GM21367 (cell line): Measurements from ENCODE around the gene GPR132.
"Not testable (repeated sequence)": the region's sequence is repeated elsewhere in the genome, so short reads cannot be mapped to it uniquely, and the experiment has no call there.

Experiments
- ATAC-seq: cut with Tn5 transposase; IDR thresholded peaks from one replicate; pipeline ENCODE4 v1.9.1; 2021; ENCODE audit not compliant: unreplicated experiment

GPR132 gene

DNA sequence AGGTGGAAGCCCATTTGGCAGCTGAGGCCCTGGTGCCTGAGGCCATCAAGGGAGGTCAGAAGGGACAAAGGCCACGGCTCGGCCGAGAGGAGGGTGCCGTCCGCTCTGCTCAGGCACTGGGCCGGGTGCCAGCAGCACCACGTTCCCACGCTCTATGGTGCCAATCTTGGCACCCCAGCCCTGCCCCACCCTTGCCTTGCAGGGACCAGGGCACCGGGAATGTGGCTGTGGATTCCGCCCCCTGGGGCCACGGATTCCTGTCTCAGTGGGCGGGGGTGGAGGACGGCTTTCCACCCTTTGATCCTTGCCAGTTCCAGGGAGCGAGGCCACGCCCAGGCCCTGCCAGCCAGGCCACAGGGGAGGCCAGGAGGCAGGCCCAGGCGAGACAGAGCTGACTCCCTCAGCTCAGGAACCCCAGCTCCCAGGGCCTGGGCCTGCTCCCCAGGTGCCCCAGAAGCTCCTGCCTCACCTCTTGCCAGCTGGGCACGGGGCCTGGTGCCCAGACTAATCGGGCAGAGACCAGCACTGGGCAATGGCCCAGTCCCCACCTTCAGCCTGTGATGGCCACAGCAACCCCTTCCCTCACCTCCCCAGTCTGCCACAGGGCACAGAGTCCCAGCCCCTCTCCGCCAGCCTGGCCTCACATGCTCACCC lies 26.4 kb upstream of the GPR132 start:
- ATAC-seq, result no peak

DNA sequence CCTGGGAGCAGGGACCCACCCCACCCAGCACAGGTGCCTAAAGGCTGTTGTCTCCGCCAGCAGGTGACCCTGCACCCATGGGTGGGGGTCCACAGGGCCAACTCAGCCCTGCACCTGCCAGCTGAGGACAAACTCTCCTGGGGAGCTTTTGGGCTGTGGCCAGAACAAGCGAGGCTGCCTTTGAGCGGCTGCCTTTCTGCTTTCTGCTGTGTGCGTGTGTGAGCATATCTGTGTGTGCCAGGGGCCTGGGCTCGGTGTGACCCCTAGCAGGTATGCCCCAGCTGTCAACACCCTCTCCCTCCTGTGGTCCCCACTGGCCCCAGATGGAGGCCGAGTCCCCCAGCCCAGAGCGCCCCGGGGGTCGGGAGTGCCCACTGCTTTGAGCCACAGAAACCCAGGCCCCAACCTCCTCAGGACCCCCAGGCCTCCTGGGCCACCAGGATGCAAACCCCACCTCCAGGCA lies 25.9 kb upstream of the GPR132 start:
- no peak for ATAC-seq

- no peak for ATAC-seq
These were observed 25.3 kb upstream of the GPR132 start for GRCh38 chr14:105090493-105091053.

DNA sequence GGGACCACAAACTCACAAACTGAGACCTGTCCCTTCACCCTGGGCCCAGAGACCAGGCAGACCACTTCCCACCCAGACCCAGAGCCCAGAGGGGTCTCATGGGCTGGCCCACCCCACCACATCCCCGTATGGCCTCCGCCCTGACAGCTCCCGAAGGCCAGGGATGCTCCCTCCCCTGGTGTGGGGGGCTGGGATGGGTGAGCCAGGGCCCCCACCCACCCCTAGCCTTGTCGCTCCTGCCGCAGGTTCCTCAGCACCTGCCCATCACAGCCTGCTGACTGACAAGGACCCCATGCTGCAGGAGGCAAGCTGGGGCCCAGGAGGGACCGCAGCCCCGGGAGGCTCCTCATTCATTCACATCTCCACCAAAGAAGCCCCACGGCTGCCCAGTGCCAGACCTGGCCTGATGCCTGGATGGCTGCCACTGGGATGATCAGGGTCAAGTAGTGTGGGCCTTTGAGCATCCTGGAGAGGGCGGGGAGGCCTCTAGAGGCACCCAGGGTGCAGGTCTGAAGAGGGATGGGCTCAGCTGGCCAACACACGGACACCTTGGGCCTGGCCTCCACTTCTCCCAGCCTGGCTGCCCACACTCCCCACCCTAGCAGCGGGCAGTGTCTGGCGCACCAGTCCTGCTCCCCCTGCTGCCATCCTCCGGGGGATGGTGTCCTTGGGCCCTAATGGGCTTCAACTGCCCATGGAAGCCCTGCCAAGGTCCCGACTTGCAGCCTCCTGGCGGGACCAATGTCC lies 24.7 kb upstream of the GPR132 start:
- ATAC-seq, result no peak

DNA sequence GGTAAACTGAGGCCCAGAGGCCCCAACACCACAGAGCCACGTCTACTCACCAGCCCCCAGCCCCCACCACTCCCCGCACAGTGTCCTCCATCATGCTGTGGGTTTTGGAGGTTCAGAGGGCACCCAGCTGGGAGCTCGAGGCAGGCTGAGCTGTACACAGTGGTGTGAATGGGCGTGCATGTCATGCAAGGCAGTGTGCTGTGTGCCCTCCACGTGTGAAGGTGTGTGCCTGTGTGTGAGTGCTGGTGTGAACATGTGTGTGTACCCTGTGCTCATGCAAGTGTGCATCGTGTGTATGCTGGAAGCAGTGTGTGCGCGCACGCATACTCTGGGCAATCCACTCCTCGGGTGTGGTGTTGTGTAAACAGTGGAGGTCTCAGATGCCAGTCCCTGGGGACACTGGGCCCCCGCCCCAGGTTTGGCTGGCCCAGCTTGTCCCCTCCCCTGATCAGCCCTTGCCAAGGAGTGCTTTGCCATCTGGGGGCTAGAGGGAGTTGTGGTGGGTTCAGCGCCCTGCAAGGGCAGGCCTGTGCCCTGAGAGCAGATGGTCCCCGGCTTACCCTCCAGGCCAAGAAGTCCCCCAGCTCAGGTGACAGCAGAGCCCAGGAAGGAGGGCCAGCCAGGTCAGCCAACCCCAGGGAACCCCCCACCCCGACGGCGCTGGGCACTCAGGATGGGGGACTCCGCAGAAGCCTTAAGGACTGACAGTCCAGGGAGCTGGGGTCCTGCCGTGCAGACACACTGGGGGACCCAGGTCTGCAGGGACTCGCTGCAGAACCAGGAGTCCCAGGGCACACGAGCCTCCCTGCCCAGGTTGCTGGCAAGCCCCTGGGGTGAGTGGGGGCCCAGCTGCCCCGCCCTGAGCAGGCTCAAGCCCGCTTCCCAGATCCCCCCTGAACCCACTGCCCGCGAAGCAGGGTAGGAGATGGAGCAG lies 23.8 kb upstream of the GPR132 start:
- ATAC-seq, result no peak

DNA sequence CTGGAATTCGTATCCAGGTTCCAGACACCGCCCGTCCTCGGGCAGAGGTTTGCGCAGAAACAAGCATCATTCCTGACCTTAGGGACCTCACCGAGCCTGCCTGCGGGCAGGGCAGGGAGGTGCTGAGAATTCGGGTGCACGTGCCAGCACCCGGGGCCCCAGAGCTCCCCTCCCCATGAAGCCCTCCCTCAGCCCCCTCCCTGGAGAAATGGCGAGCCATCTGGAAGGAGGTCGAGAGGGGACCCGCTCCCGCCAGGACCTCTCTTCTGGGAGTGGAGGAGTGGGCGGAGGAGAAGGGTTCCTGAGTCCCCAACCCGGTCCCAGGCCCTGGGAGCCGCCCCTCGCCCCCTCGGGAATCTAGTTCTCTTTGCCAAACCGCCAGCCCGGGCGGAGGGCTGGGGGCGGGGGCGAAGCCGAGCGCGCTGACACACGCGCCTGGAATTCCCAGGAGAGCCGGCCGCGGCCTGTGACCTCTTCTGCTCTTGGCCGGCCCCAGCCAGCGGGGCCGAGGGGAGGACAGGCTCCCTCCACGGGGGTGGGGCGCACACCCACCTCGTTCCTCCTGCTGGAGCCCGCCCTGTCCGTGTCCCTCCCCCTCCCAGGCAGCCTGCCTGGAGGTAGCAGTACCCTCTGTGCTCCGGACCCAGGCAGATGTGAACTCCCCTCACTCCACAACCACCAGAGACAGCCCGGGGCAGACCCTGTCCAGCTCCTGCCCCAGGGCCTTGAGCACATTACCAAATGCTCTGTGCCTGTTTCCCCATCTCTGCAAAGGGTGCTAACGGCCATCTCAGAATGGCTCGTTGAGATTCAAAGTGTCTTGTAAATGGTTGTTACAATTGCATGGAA lies 23.0 kb upstream of the GPR132 start:
- ATAC-seq, result no peak

DNA sequence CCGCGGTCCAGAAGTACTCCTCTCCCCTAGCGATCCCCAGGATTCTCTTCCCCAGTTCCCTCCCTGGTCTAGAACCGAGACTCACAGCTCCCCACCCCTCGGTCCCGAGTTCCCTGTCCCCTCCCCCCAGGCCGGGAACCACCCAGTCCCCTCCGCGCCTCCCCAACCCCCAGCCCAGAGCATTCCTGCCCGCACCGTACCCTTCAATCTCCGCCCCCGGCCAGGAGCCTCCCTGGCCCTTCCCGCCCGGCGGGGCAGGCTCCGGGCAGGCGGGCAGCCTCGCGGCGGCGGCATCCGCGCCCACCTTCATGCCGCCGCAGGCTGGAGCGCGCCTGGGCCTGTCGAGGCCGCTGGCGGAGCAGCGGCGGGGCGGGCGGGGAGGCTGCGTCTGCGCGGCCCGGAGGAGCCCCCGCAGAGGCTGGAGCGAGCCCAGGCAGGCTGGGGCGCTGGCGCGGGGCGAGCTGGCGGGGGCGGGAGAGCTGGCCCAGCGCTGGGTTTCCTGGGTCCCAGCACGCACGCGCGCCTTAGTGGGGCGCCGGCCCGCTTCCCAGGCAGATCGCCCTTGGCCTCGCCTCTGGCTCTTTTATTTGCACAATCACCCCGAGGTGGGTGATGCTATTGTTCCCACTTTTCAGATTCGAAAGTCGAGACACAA lies 22.2 kb upstream of the GPR132 start:
- ATAC-seq, result no peak

GRCh38 chr14:105086833-105087307 lies 21.6 kb upstream of the GPR132 start:
- peak; percentile 56 for ATAC-seq

- no peak for ATAC-seq
These were observed 20.5 kb upstream of the GPR132 start for GRCh38 chr14:105085766-105086165.

DNA sequence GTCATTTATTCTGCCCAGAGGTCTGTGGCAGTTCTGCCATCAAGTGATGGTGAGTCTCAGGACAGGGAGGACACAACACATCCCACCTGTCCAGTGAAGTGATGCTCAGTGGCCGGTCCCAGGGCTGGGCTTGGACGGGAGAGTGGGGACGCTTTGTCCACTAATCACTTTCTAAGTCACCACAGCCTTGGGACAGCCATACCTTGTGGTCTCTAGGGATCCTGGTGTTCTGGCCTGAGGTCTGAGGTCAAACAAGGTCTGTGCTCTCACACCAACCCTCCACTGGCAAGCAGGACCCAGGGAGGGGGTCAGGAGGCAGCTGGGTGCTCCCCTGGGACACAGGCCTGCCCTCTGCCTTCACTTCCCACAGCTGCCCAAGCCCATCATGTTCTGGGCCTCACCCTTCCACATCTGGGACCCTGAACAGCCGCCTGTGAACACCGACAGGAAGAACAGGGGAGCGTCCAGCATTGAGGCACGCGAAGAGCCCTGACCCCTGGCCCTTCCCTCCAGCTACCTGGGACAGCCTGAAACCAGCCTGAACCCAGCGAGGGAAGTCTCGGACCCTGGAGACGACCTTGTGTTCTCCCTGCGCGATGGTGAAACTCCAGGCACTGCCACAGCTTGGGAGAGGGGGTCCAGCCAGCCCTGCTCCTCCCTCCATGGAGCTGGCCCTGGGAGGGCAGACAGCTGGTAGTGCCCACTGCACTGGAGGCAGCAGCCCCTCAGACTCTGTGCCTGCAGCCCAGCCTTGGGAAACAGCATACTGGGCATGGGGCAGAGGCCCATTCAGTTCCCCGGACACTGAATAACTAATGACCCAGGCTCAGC lies 19.7 kb upstream of the GPR132 start:
- ATAC-seq, result no peak

DNA sequence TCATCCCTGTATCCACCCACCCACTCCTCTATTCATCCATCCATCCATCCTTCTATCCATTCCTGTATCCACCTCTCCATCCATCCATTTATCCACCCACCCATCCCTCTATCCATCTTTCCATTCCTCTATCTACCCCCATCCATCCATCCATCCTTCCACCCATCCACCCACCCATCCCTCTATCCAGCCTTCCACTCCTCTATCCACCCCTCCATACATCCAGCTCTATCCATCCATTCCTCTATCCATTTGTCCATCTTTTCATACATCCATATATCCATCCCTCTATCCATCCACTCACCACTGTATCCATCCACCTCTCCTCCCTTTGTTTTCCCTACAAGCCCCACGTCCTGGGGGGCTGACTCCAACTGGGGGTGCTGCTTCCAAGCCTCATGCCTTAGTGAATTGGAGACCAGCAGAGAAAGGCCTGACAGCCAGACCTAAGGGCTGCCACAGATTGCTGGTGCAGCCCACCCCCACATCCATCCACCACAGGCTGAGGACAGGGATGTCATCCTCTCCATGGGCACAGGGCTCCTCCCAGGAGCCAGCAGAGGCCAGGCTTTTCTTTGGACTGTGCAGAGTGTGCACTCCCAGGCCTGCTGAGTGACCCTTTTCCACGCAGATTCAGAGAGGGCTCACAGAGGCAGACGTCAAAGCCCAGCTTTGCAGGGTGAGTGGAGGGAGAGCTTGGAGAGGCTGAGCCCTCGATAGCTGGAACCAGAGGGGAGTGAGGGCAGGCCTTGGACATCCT lies 18.9 kb upstream of the GPR132 start:
- ATAC-seq, result no peak

DNA sequence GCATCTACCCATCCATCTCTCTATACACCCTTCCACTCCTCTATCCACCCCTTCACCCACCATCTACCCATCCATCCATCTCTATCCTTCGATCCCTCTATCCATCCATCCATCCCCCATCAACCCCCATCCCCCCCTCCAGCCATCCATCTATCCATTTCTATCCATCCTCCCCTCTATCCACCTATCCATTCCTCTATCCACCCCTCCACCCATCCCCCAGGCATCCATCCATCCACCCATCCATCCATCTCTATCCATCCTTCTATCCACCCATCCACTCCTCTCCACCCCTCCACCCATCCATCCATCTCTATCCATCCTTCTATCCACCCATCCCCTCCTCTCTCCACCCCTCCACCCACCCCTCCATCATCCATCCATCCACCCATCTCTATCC lies 17.5 kb upstream of the GPR132 start:
- no peak for ATAC-seq

GRCh38 chr14:105081473-105081872 lies 16.2 kb upstream of the GPR132 start:
- ATAC-seq, result not testable (repeated sequence)

DNA sequence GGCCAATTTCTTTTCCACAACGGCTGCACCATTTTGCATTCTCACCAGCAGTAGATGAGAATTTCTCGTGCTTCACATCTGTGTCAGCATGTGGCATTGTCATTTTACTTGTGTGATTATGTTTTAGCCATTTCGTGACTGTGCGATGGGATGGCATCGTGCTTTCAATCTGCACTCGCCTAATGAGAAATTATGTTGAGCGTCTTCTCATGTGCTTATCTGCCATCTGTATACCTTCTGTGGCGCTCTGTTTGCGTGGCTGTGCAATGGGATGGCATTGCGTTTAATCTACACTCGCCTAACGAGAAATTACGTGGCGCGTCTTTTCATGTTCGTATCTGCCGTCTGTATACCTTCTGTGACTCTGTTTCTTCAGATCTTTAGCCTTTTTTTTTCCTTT lies 14.9 kb upstream of the GPR132 start:
- no peak for ATAC-seq

- ATAC-seq, result no peak
These were observed 13.1 kb upstream of the GPR132 start for GRCh38 chr14:105078294-105078693.

- no peak for ATAC-seq
These were observed 12.4 kb upstream of the GPR132 start for GRCh38 chr14:105077649-105077995.

- ATAC-seq, result no peak
These were observed 11.8 kb upstream of the GPR132 start for GRCh38 chr14:105076805-105077648.
